OCI-LY1 (cell line): Measurements from ENCODE around the gene CDC42BPB.

ENCODE experiments used
- H2AFZ ChIP-seq: fragments of 200-600 bp; sonication (generic), shearing (Covaris generic); 2 replicates; pipeline ENCODE4 v1.6.0; 2014; ENCODE audit warnings: antibody characterized with exemption, mild to moderate bottlenecking, low read length
- H3F3A ChIP-seq: fragments of 200-600 bp; sonication (generic), shearing (Covaris generic); 2 replicates; pipeline ENCODE4 v1.6.0; 2014; ENCODE audit warnings: mild to moderate bottlenecking, antibody characterized with exemption, low read length, moderate library complexity; ENCODE audit not compliant: insufficient read depth
- H3K27ac ChIP-seq: fragments of 200-600 bp; sonication (generic); 2 replicates; pipeline ENCODE4 v1.5.1; 2014; ENCODE audit warnings: low read length, mixed run types, mild to moderate bottlenecking, low read depth; ENCODE audit not compliant: poor library complexity, severe bottlenecking
- H3K27me3 ChIP-seq: fragments of 200-600 bp; sonication (generic); 2 replicates; pipeline ENCODE4 v1.6.0; 2014; ENCODE audit warnings: antibody characterized with exemption, mild to moderate bottlenecking, low read length, moderate library complexity; ENCODE audit not compliant: insufficient read depth
- H3K36me3 ChIP-seq: fragments of 200-600 bp; sonication (generic); 2 replicates; pipeline ENCODE4 v1.6.1; 2014; ENCODE audit warnings: mild to moderate bottlenecking, antibody characterized with exemption, low read length, moderate library complexity, mixed read lengths; ENCODE audit not compliant: insufficient read depth
- H3K4me1 ChIP-seq: fragments of 200-600 bp; sonication (generic); 2 replicates; pipeline ENCODE4 v1.5.1; 2014; ENCODE audit warnings: mild to moderate bottlenecking, low read length, moderate library complexity; ENCODE audit not compliant: insufficient read depth, severe bottlenecking
- H3K4me2 ChIP-seq: fragments of 200-600 bp; sonication (generic), shearing (Covaris generic); 2 replicates; pipeline ENCODE4 v1.6.1; 2014; ENCODE audit warnings: low read length
- H3K4me3 ChIP-seq: fragments of 200-600 bp; sonication (generic); 2 replicates; pipeline ENCODE4 v1.5.1; 2014; ENCODE audit warnings: low read length, low read depth, mild to moderate bottlenecking, mixed read lengths; ENCODE audit not compliant: poor library complexity, severe bottlenecking
- H3K79me2 ChIP-seq: fragments of 200-600 bp; shearing (Covaris generic); 2 replicates; pipeline ENCODE4 v1.6.1; 2016; ENCODE audit warnings: mixed run types, low read length, mixed read lengths; ENCODE audit not compliant: insufficient read depth
- H3K9ac ChIP-seq: fragments of 200-600 bp; sonication (generic), shearing (Covaris generic); 2 replicates; pipeline ENCODE4 v1.6.1; 2014; ENCODE audit warnings: mild to moderate bottlenecking, low read length, mixed read lengths
- H3K9me2 ChIP-seq: fragments of 200-600 bp; sonication (generic), shearing (Covaris generic); 2 replicates; pipeline ENCODE4 v1.6.1; 2014; ENCODE audit warnings: low read depth, mild to moderate bottlenecking, low read length, mixed read lengths
- H3K9me3 ChIP-seq: fragments of 200-600 bp; shearing (Covaris generic); 2 replicates; pipeline ENCODE4 v1.6.1; 2014; ENCODE audit warnings: low read length, mixed read lengths
- H4K20me1 ChIP-seq: fragments of 200-600 bp; sonication (generic), shearing (Covaris generic); 2 replicates; pipeline ENCODE4 v1.6.0; 2016; ENCODE audit warnings: mild to moderate bottlenecking, low read length; ENCODE audit not compliant: insufficient read depth
- CTCF ChIP-seq: fragments of 200-600 bp; sonication (generic), shearing (Covaris generic); IDR thresholded peaks from 2 replicates; pipeline ENCODE4 v1.5.1; 2017; ENCODE audit warnings: mild to moderate bottlenecking, antibody characterized with exemption, low read length, moderate library complexity, mixed read lengths
- EZH2 ChIP-seq: fragments of 200-600 bp; sonication (generic), shearing (Covaris generic); IDR thresholded peaks from 2 replicates; pipeline ENCODE4 v1.8.0; 2017; ENCODE audit warnings: borderline replicate concordance, mixed run types, mild to moderate bottlenecking, antibody characterized with exemption, low read length, moderate library complexity, mixed read lengths

The CDC42BPB gene

DNA sequence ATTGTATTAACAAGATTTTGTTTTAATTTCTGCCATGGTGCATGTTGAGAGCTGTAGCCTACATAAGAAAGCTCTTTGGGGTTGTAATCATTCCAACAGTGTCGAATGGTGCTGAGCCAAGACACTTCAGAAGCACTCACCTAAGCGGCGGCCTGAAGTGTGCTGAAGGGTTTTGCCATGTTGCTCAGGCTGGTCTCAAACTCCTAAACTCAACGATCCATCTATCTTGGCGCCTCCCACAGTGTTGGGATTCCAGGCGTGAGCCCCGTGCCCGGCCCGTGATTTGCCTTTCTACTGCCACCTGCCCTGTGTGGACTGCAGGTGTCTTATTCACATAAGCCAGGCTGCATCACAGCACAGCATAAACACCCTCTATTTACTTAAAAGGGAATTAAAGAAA, 86.0 kb downstream of the CDC42BPB start:
- H4K20me1 ChIP-seq, result no peaks in the 10 kb centered on the region
- H3K79me2 ChIP-seq, result no peaks in the 10 kb centered on the region
- H3K4me3 ChIP-seq, result no peak overlapping the region
- H3K27ac ChIP-seq, result no peak overlapping the region
- no peak overlapping the region for H3K9ac ChIP-seq
- peaks cover 11% of the 10 kb centered on the region for H3K36me3 ChIP-seq
- H3K4me1 ChIP-seq, result peaks cover 54% of the 10 kb centered on the region
- no peaks in the 10 kb centered on the region for H3K27me3 ChIP-seq
- TF ChIP-seq EZH2 (no peak), CTCF (no peak)
- H2AFZ ChIP-seq, result no peak overlapping the region
- no peaks in the 10 kb centered on the region for H3K9me3 ChIP-seq
- H3F3A ChIP-seq, result no peaks in the 10 kb centered on the region
- H3K4me2 ChIP-seq, result peak overlapping the region; percentile 30
- H3K9me2 ChIP-seq, result no peaks in the 10 kb centered on the region

GRCh38 chr14:102970496-102970895, 86.9 kb downstream of the CDC42BPB start:
- Histone ChIP-seq H3K4me3 (no peak overlapping the region), H3K9me2 (no peaks in the 10 kb centered on the region), H3K27ac (no peak overlapping the region), H3K27me3 (no peaks in the 10 kb centered on the region), H3K79me2 (no peaks in the 10 kb centered on the region), H3K4me2 (no peak overlapping the region), H3K4me1 (peaks cover 51% of the 10 kb centered on the region), H3K9ac (no peak overlapping the region), H3K9me3 (no peaks in the 10 kb centered on the region), H3K36me3 (peaks cover 16% of the 10 kb centered on the region), H2AFZ (no peak overlapping the region), H4K20me1 (no peaks in the 10 kb centered on the region), H3F3A (no peaks in the 10 kb centered on the region)
- TF ChIP-seq CTCF, result no peak
- TF ChIP-seq EZH2, result no peak

DNA sequence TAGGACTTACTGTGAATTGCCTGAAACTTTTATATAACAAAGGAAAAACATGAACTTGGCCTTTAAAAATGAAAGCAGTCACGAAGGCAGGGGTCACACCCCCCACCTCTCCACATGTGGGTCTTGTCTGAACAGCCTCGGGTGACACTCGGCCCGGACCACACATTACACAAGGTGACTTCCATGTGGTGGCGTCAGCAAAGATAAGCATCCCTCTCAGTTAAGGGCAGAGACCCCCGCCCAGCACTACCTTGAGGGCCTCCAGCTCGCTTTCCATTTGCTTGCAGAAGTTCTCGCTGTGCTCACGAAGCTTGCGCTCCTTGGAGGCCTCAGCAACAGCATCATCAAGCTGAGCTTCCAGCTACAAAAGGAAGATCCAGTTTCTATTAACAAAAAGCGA, 87.4 kb downstream of the CDC42BPB start:
- H3K36me3 ChIP-seq, result peaks cover 19% of the 10 kb centered on the region
- no peak overlapping the region for H3K9ac ChIP-seq

More for the DNA sequence above, 87.4 kb downstream of the CDC42BPB start:
- Histone ChIP-seq H3K9me2 (no peaks in the 10 kb centered on the region), H3K4me1 (peaks cover 46% of the 10 kb centered on the region), H3K27me3 (no peaks in the 10 kb centered on the region), H3K27ac (no peak overlapping the region), H3K4me2 (no peak overlapping the region), H3K79me2 (no peaks in the 10 kb centered on the region), H4K20me1 (no peaks in the 10 kb centered on the region), H2AFZ (no peak overlapping the region), H3K4me3 (no peak overlapping the region), H3F3A (no peaks in the 10 kb centered on the region), H3K9me3 (no peaks in the 10 kb centered on the region)
- TF ChIP-seq EZH2, result no peak
- TF ChIP-seq CTCF, result no peak
